ENCODE data around the gene TSHZ2.

The TSHZ2 gene

GRCh38 chr20:53253668-53254067, 281.5 kb downstream of the TSHZ2 start:
- no peak for TF ChIP-seq POLR2A (IDR thresholded peaks at IDR 0.05; ENCODE audit: low read depth, low read length)
- FAIRE-seq (no peak), DNase-seq (ENCODE audit: insufficient read length, low spot score) (no peak)

GRCh38 chr20:53255102-53255710, 283.0 kb downstream of the TSHZ2 start:
- FAIRE-seq (no peak), DNase-seq (ENCODE audit: insufficient read length, low spot score) (no peak)
- no peak for TF ChIP-seq POLR2A (IDR thresholded peaks at IDR 0.05; ENCODE audit: low read depth, low read length)

- no peak for DNase-seq (ENCODE audit: insufficient read length, low spot score)
- TF ChIP-seq POLR2A (IDR thresholded peaks at IDR 0.05; ENCODE audit: low read depth, low read length), result no peak
- no peak for FAIRE-seq
Observed at GRCh38 chr20:53258741-53259140, 286.6 kb downstream of the TSHZ2 start.

GRCh38 chr20:53260168-53260567, 288.0 kb downstream of the TSHZ2 start:
- no peak for FAIRE-seq
- no peak for DNase-seq (ENCODE audit: insufficient read length, low spot score)
- no peak for TF ChIP-seq POLR2A (IDR thresholded peaks at IDR 0.05; ENCODE audit: low read depth, low read length)

GRCh38 chr20:53260591-53260990, 288.4 kb downstream of the TSHZ2 start:
- DNase-seq (ENCODE audit: insufficient read length, low spot score) (no peak), FAIRE-seq (no peak)
- TF ChIP-seq POLR2A (IDR thresholded peaks at IDR 0.05; ENCODE audit: low read depth, low read length), result no peak

- TF ChIP-seq POLR2A (IDR thresholded peaks at IDR 0.05; ENCODE audit: low read depth, low read length), result no peak
- FAIRE-seq, result no peak
- no peak for DNase-seq (ENCODE audit: insufficient read length, low spot score)
Observed at GRCh38 chr20:53262365-53262764, 290.2 kb downstream of the TSHZ2 start.

GRCh38 chr20:53263554-53264438, 291.6 kb downstream of the TSHZ2 start:
- FAIRE-seq (no peak), DNase-seq (ENCODE audit: insufficient read length, low spot score) (no peak)
- TF ChIP-seq POLR2A (IDR thresholded peaks at IDR 0.05; ENCODE audit: low read depth, low read length), result no peak

GRCh38 chr20:53264604-53265003, 292.4 kb downstream of the TSHZ2 start:
- FAIRE-seq, result no peak
- no peak for DNase-seq (ENCODE audit: insufficient read length, low spot score)
- TF ChIP-seq POLR2A (IDR thresholded peaks at IDR 0.05; ENCODE audit: low read depth, low read length), result no peak

GRCh38 chr20:53265304-53265875, 293.2 kb downstream of the TSHZ2 start:
- DNase-seq (ENCODE audit: insufficient read length, low spot score) (no peak), FAIRE-seq (no peak)
- TF ChIP-seq POLR2A (IDR thresholded peaks at IDR 0.05; ENCODE audit: low read depth, low read length), result no peak

GRCh38 chr20:53269380-53269779, 297.2 kb downstream of the TSHZ2 start:
- FAIRE-seq (no peak), DNase-seq (ENCODE audit: insufficient read length, low spot score) (no peak)
- no peak for TF ChIP-seq POLR2A (IDR thresholded peaks at IDR 0.05; ENCODE audit: low read depth, low read length)

GRCh38 chr20:53270792-53271375, 298.7 kb downstream of the TSHZ2 start:
- FAIRE-seq (no peak), DNase-seq (ENCODE audit: insufficient read length, low spot score) (no peak)
- no peak for TF ChIP-seq POLR2A (IDR thresholded peaks at IDR 0.05; ENCODE audit: low read depth, low read length)

GRCh38 chr20:53274365-53274764, 302.2 kb downstream of the TSHZ2 start:
- TF ChIP-seq POLR2A (IDR thresholded peaks at IDR 0.05; ENCODE audit: low read depth, low read length), result no peak
- DNase-seq (ENCODE audit: insufficient read length, low spot score), result no peak
- no peak for FAIRE-seq

- no peak for TF ChIP-seq POLR2A (IDR thresholded peaks at IDR 0.05; ENCODE audit: low read depth, low read length)
- DNase-seq (ENCODE audit: insufficient read length, low spot score) (no peak), FAIRE-seq (no peak)
Observed at GRCh38 chr20:53274807-53275206, 302.6 kb downstream of the TSHZ2 start.

- DNase-seq (ENCODE audit: insufficient read length, low spot score) (no peak), FAIRE-seq (no peak)
- no peak for TF ChIP-seq POLR2A (IDR thresholded peaks at IDR 0.05; ENCODE audit: low read depth, low read length)
Observed at GRCh38 chr20:53276143-53276542, 304.0 kb downstream of the TSHZ2 start.

Measured in H54 (cell line).